Natural killer cell treated with Interleukin-12 subunit alpha and Interleukin-12 subunit beta and Interleukin-15 and Interleukin-18, amount 100 ng/mL, for 72 hours (primary cell): ENCODE measurements around the gene FBXO44. TPM values are rescaled to one million over a fixed set of nuclear protein-coding genes. Genes with fewer than 3 reads are reported as not detected.

Source experiments
- ATAC-seq, 2 donors: fragments of 150-1000 bp; cut with Tn5 transposase in 1 of 2; sonication (Bioruptor Pico), chemical (Tn5 transposase) in 1 of 2; 2 replicates each; pipeline ENCODE4 v1.10.0; 2021
- DNase-seq: peaks from one replicate; pipeline ENCODE4 v3.0.0; 2022; ENCODE audit warnings: low spot score
- H3K27ac Mint-ChIP-seq, 2 donors: 1 replicate in 1 of 2; 2 replicates in 1 of 2; pipeline ENCODE4 v1.8.0; 2022; ENCODE audit warnings: mixed read lengths in 2 of 2, mild to moderate bottlenecking in 1 of 2, moderate library complexity in 1 of 2
- H3K27me3 Mint-ChIP-seq, 2 donors: 1 replicate in 1 of 2; 2 replicates in 1 of 2; pipeline ENCODE4 v1.8.0; 2022; ENCODE audit warnings: mixed read lengths in 2 of 2
- H3K36me3 Mint-ChIP-seq: one replicate; pipeline ENCODE4 v1.8.0; 2022; ENCODE audit warnings: mixed read lengths
- H3K4me1 Mint-ChIP-seq, 2 donors: 1 replicate in 1 of 2; 2 replicates in 1 of 2; pipeline ENCODE4 v1.8.0; 2022; ENCODE audit warnings: low read depth in 2 of 2, mixed read lengths in 2 of 2, mild to moderate bottlenecking in 1 of 2
- H3K4me3 Mint-ChIP-seq: one replicate; pipeline ENCODE4 v1.8.0; 2022; ENCODE audit warnings: mixed read lengths
- H3K9me3 Mint-ChIP-seq: 2 replicates; pipeline ENCODE4 v1.8.0; 2022; ENCODE audit warnings: mixed read lengths
- total RNA-seq, 2 donors: library from RNA; stranded (reverse); gene quantifications; one replicate each; pipeline ENCODE4 v1.2.3, GENCODE V29; 2022

Gene FBXO44
- total RNA-seq, 2 donors from 2014 or later: 45.4 to 49.7 TPM

GRCh38 chr1:11676386-11677103 is 21.9 kb downstream of the FBXO44 start:
- Mint-ChIP-seq H3K4me1 (peaks cover 0 to 25% of the 10 kb centered on the region in 2 donors), H3K27me3 (no peaks in the 10 kb centered on the region), H3K4me3 (no peak overlapping the region), H3K36me3 (no peaks in the 10 kb centered on the region), H3K9me3 (no peaks in the 10 kb centered on the region), H3K27ac (no peak overlapping the region)
- DNase-seq (no peak), ATAC-seq (no peak)

- Mint-ChIP-seq H3K27me3 (no peaks in the 10 kb centered on the region), H3K27ac (peak overlapping the region; percentile 14 to 45), H3K4me3 (peak overlapping the region; percentile 38), H3K9me3 (no peaks in the 10 kb centered on the region), H3K36me3 (no peaks in the 10 kb centered on the region), H3K4me1 (peaks cover 0 to 28% of the 10 kb centered on the region in 2 donors)
- DNase-seq (no peak), ATAC-seq (no peak)
Observed at GRCh38 chr1:11678442-11678841, 23.8 kb downstream of the FBXO44 start.

- Mint-ChIP-seq H3K4me1 (peaks cover 0 to 26% of the 10 kb centered on the region in 2 donors), H3K4me3 (peak overlapping the region; percentile 81), H3K9me3 (no peaks in the 10 kb centered on the region), H3K36me3 (no peaks in the 10 kb centered on the region), H3K27me3 (no peaks in the 10 kb centered on the region), H3K27ac (peak overlapping the region; percentile 47 to 56)
- ATAC-seq: peak in 1 of 2 donors; percentile 13
- no peak for DNase-seq
Observed at GRCh38 chr1:11680270-11681070, 25.8 kb downstream of the FBXO44 start.

- Mint-ChIP-seq H3K36me3 (no peaks in the 10 kb centered on the region), H3K27ac (peak within 1 kb of the TSS; percentile 76 to 85), H3K4me1 (peaks cover 0 to 20% of the 10 kb centered on the region in 2 donors), H3K27me3 (no peaks in the 10 kb centered on the region), H3K4me3 (peak within 1 kb of the TSS; percentile 81), H3K9me3 (no peaks in the 10 kb centered on the region)
- DNase-seq (peak; percentile 93), ATAC-seq (peak; percentile 94 to 96)
Observed at GRCh38 chr1:11681071-11681771, 26.5 kb downstream of the FBXO44 start, which contains the start of gene MAD2L2. Gene MAD2L2 (minus strand): TSS chr1:11681148. CDS start chr1:11680601, 547 bp downstream.

- ATAC-seq: no peak
- Mint-ChIP-seq H3K27ac (peak overlapping the region in 1 of 2 donors; percentile 76), H3K4me1 (peaks cover 0 to 20% of the 10 kb centered on the region in 2 donors), H3K4me3 (peak overlapping the region; percentile 81), H3K9me3 (no peaks in the 10 kb centered on the region), H3K27me3 (no peaks in the 10 kb centered on the region), H3K36me3 (no peaks in the 10 kb centered on the region)
- no peak for DNase-seq
Observed at GRCh38 chr1:11682287-11682771, 27.7 kb downstream of the FBXO44 start.

GRCh38 chr1:11682799-11683198 is 28.1 kb downstream of the FBXO44 start:
- Mint-ChIP-seq H3K9me3 (no peaks in the 10 kb centered on the region), H3K27ac (no peak overlapping the region), H3K4me1 (peaks cover 0 to 21% of the 10 kb centered on the region in 2 donors), H3K27me3 (no peaks in the 10 kb centered on the region), H3K4me3 (no peak overlapping the region), H3K36me3 (no peaks in the 10 kb centered on the region)
- DNase-seq: no peak
- no peak for ATAC-seq

- ATAC-seq (no peak), DNase-seq (no peak)
- H3K9me3 Mint-ChIP-seq: no peaks in the 10 kb centered on the region
- H3K4me3 Mint-ChIP-seq: no peak overlapping the region
- H3K27me3 Mint-ChIP-seq: no peaks in the 10 kb centered on the region
- H3K4me1 Mint-ChIP-seq: peaks cover 0 to 16% of the 10 kb centered on the region in 2 donors
- H3K27ac Mint-ChIP-seq: no peak overlapping the region
- H3K36me3 Mint-ChIP-seq: no peaks in the 10 kb centered on the region
Observed at GRCh38 chr1:11684070-11684469, 29.4 kb downstream of the FBXO44 start.

GRCh38 chr1:11685210-11685752 is 30.6 kb downstream of the FBXO44 start:
- no peaks in the 10 kb centered on the region for H3K9me3 Mint-ChIP-seq
- no peak overlapping the region for H3K27ac Mint-ChIP-seq
- no peak for ATAC-seq
- DNase-seq: no peak
- H3K4me1 Mint-ChIP-seq: peaks cover 7 to 20% of the 10 kb centered on the region in 2 donors
- H3K27me3 Mint-ChIP-seq: peaks cover 0 to 8% of the 10 kb centered on the region in 2 donors
- H3K36me3 Mint-ChIP-seq: no peaks in the 10 kb centered on the region
- H3K4me3 Mint-ChIP-seq: no peak overlapping the region

- H3K9me3 Mint-ChIP-seq: no peaks in the 10 kb centered on the region
- no peaks in the 10 kb centered on the region for H3K36me3 Mint-ChIP-seq
- no peak for ATAC-seq
- H3K27me3 Mint-ChIP-seq: peaks cover 0 to 8% of the 10 kb centered on the region in 2 donors
- no peak overlapping the region for H3K27ac Mint-ChIP-seq
- no peak for DNase-seq
- H3K4me3 Mint-ChIP-seq: no peak overlapping the region
- peaks cover 20 to 22% of the 10 kb centered on the region in 2 donors for H3K4me1 Mint-ChIP-seq
Observed at GRCh38 chr1:11688506-11688905, 33.8 kb downstream of the FBXO44 start.

- peaks cover 0 to 8% of the 10 kb centered on the region in 2 donors for H3K27me3 Mint-ChIP-seq
- H3K4me3 Mint-ChIP-seq: peak overlapping the region; percentile 63
- H3K36me3 Mint-ChIP-seq: no peaks in the 10 kb centered on the region
- no peak for ATAC-seq
- no peaks in the 10 kb centered on the region for H3K9me3 Mint-ChIP-seq
- H3K4me1 Mint-ChIP-seq: peaks cover 27 to 28% of the 10 kb centered on the region in 2 donors
- peak overlapping the region; percentile 4 to 55 for H3K27ac Mint-ChIP-seq
- no peak for DNase-seq
Observed at GRCh38 chr1:11690397-11691301, 36.0 kb downstream of the FBXO44 start.

- Mint-ChIP-seq H3K9me3 (no peaks in the 10 kb centered on the region), H3K27ac (peak within 1 kb of the TSS; percentile 65 to 75), H3K4me3 (peak within 1 kb of the TSS; percentile 85), H3K36me3 (no peaks in the 10 kb centered on the region), H3K27me3 (peaks cover 0 to 8% of the 10 kb centered on the region in 2 donors), H3K4me1 (peaks cover 27 to 28% of the 10 kb centered on the region in 2 donors)
- ATAC-seq: peak; percentile 60 to 81
- peak; percentile 77 for DNase-seq
Observed at GRCh38 chr1:11691302-11691914, 36.7 kb downstream of the FBXO44 start, which contains the start of gene DRAXIN. Gene DRAXIN (plus strand): TSS chr1:11691710. CDS start chr1:11706259, 14,549 bp downstream.
